Left forelimb (tissue), 1 donor: ENCODE data around the gene EXOC4.

Experiments used
- DNase-seq: peaks from one replicate; pipeline ENCODE4 v3.0.0-alpha.2; 2018; ENCODE audit warnings: low spot score

Gene EXOC4

DNA sequence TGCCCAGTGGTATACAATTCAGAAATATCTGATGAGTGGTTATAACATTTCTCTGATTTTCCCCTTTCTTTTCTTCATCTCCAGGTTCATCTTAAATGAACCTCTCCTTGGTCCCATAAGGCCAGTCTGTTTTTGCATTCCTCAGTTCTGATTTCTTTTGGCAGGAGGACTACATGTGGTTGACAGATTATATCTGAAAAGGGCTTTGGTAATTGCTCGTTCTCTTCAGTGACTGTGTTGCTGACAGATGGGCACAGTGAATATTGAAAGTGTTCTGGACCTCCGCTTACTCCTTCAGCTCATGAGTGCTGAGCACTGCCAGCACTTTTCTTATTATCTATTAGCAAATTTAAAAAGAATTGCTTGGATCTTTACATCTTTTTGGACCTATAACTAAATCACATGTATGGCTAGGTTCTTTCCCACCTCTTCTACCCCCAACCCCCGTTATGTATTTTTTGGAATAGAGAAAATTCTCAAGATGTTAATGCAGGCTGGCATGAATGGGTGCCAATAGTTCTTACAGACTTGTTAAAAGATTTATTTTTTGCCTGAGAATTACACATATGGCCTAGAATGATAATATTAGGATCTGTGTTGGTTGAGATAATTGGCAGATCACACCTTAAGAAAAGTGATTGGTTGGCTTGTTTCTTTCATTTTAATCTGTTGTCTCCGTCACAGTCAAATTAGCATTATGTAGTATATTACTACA is 323.0 kb downstream of the EXOC4 start:
- no peak for DNase-seq

DNA sequence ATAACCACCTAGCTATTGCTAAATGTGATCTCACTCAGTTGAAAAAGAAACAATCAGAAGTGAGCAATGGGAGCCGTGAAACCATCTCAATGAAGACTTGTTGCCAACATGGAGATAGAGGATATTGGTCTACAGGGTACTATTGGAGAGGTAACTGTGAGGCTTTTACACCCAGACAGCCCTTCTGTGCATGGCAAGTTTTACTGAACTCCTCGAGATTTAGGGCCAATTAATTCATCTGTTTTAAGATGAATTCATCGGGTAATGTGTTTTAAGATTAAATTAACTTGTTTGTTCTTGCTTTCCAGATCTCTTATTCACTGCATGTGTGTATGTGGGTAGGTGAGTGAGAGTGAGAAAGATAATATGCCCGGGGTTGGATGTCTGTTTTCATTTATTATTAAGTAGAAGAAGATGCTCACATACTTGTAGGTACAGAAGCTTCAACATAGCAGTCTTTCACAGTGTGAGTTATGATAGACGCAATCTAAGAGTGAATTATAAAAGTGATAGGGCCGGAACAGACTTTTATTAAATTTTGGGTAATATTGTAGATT is 323.8 kb downstream of the EXOC4 start:
- DNase-seq: no peak

DNA sequence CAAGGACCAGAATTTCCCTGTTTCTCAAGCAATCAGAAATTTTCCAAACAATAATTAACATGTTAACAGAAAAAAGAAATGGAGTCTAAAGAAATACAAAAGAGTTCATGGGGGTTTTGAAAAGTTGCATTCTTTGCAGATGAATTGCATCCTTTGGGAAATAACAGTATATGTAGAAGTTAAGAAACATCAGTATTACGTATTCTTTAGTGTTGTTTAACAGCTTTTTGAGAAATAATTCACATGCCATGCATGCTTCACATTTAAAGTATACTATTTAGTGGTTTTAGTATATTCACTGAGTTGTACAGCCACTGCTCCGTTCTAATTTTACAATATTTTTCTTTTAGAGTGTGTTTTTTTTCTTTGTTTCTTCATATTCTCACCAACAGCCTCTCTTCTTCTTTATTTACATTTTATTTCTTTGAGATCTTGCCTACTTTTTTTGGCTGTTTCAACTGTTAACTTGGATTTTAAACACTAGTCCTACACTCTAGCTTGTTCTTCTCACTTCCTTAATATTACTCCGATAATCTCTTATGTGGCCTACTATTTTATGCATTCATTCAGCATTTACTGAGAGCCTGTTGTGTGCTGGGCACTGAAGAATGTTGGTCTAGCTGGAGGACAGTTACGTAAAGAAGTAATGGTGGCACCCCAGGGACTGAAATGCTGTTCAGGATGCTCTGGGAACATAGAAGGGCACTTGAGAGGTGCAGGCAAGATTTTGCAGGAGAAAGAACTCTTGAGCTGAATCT is 330.1 kb downstream of the EXOC4 start:
- DNase-seq: no peak

DNA sequence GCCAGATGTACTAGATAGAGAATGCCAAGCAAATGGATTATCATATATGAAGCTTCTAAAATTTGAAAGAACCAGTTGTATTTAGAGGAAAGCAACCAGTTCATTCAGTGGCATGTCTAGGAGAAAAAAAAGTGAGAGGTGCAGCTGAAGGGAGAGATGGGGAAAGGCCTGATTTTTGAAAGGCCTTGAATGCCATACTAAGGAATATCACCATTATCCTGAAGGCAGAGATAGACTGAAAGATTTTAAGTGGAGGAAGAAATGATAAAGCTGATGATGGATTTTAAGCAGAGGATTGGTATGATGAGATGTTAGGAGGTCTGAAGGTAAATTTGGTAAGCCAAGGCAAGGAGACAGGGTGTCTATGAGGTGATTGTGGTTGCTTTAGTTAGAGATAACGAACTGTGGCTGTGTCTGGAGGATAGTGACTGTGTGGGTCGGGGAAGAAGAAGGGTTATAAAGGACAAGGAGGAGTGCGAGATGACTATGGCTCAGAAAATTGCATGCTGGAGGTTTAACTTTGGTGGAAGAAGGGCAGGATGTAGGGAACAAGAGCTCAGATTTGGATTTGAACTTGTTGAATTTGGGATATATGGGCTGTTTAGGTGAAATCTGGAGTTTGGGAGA is 330.8 kb downstream of the EXOC4 start:
- DNase-seq: no peak

DNA sequence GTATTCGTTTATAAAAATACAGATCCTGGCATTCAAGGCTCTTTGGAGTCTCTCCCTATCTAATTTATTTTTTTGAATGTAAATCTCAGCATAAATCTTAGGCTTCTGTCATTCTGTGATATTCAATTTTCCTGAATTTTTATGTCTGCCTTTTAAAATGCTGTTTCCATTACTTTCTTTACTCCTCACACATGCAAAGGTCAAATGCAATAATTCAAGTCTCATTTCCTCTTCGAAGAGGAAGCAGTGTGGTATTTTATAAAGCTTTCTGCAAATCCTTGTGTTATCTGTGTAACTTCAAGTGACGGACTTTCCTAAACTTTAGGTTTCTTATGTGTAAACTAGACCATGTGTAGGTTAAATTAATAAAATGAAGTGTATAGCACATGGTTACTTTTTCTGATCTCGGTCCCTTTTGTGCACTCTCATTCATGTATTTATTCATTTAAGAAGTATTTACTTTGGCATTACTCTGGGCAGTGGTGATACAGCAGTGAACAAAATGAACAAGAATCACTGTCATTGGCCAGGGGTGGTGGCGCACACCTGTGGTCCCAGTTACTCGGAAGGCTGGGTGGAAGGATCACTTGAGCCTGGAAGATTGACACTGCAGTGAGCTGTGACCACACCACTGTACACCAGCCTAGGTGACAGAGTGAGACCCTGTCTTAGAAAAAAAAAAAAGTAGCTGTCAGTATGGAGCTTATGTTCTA is 332.2 kb downstream of the EXOC4 start:
- DNase-seq: no peak

DNA sequence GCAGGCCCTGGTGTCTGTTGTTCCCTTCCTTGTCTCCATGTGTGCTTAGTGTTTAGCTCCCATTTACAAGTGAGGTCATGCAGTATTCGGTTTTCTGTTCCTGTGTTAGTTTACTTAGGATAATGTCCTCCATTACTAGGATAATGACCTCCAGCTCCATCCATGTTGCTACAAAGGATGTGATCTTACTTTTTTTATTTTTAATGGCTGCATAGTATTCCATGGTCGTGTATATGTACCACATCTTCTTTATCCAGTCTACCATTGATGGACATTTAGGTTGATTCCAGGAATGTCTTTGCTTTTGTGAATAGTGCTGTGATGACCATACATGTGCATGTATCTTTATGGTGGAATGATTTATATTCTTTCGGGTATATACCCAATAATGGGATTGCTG is 333.4 kb downstream of the EXOC4 start:
- DNase-seq: no peak

DNA sequence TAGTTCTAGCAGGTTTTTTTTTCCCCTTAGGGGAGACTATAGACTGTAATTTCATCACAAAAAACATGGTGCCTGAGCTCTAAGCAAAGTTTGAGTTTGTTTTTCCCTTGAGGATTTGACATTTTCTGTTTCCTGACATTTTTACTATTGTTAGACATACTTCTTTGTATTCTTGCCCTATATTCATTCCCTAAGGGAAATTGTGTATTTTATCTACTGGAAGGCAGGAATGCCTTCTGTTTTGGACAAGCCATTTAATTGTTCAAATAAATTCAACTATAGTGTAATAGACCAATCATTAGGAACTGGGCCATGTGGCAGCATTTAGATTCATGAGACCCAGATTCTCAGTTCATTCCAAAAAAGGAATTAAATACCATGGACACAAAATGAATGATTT is 335.0 kb downstream of the EXOC4 start:
- no peak for DNase-seq

DNA sequence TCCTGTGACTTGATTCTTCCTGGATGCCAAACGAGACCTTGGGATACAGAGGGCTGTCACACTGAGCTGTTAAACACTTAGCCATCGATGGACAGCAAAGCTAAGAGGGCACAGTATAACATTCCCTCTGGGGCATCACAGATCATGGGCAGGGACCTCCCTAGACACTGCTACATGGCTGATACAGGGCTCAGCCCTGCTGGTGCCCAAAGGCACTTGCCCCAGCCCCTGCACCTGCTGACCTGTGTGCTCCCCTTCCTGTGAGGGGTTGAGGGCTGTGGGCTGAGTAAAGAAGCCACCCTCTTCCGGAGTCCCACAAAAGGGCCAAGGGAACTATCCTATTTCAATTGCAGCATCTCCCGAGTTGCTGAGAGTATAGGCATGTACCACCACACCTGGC is 337.9 kb downstream of the EXOC4 start:
- DNase-seq: no peak

DNA sequence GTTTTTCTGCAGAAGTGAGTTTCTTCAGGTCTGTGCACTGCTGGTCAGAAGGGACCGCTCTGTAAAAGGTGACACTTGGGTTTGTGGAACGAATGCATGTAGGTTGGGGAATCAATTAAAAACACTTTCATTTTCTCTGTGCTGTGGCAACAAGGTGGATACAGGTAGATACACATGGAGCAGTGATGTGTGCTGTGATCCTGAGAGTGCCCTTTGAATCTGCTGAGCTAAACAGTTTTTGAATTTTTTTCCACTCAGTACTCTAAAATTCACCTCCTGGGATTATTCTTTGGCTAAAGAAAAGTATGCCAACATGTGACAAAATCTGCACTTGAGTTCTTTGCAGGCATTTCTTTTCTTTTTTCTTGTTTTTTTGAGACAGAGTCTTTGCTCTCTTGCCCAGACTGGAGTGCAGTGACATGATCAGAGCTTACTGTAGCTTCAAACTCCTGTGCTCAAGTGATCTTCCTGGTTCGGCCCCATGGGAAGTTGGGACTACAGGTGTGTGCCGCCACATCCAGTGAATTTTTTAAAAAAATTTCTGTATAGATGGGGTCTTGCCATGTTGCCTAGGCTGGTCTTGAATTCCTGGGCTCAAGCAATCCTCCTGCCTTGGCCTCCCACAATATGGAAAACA is 338.9 kb downstream of the EXOC4 start:
- DNase-seq: no peak

DNA sequence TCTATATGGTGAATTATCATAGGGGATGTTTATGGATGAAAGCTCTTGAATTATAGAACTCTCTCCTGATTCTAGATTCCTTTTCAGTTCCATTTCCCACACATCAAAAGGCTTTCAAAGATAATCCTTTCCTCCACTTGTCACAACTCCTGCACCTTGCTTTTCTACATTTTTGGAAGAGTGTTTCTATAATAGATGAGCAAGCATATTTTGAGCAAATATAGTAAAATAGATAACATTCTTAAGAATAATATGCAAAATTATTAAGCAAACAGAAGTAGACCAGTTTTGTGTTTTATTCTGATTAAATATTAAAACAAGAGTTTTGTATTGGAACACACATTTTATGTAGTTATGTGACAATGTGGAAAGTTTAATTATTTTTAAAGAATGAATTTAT is 340.7 kb downstream of the EXOC4 start:
- DNase-seq: no peak

DNA sequence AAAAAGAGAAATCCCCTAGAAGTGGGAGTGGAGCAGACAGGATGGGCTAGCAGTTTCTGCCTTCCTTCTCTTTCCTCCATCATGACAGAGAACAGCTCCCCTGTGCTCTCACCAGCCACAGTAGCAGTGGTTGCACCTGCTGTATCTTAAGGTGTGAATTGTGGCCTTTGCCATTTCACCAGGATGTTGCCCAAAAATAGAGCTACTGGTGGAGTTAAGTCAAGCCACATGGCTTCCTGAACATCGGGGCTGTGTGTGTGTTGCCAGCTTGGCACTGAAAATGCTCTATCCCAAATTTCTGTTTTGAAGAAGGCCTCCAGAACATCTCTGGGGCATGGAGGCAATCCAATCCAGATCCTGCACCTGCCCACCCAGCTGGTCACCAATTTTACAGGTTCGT is 348.7 kb downstream of the EXOC4 start:
- DNase-seq: no peak

DNA sequence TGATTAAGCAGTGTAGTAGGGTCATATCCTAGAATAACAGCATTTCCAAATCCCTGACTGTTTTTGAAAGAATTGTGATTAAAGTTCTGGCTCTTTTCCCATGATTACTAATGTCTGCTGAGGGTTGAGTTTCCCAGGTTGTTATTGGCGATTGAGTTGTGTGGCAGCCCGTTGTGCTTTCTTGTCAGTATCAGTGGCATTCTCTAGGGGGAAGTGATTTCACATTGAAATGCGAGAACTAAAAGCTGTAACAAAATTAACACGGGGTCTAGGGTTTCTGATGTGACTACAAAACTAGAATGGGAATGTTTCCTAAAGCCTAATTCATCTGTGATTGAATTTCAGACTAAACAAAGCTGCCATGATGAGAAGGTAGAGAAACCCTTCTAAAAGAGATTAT is 349.4 kb downstream of the EXOC4 start:
- no peak for DNase-seq

DNA sequence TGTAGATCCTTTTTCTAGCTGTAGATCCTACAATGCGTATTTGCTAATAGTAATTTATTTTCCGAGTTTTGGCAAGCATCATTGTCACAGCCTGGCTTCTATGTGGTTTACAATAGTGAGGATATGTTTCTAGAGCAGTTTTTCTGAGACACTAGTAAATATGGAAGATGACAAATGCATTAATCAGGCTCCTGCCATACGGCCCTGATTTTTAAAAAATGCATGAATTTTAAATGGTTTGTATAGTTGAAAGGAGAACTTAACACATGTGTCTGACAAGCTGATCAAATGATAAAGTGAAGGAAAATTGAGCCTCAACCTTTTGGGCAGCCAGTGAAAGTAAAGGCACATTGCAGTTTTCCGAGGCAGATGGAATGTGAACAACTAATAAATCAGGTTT is 354.1 kb downstream of the EXOC4 start:
- no peak for DNase-seq

DNA sequence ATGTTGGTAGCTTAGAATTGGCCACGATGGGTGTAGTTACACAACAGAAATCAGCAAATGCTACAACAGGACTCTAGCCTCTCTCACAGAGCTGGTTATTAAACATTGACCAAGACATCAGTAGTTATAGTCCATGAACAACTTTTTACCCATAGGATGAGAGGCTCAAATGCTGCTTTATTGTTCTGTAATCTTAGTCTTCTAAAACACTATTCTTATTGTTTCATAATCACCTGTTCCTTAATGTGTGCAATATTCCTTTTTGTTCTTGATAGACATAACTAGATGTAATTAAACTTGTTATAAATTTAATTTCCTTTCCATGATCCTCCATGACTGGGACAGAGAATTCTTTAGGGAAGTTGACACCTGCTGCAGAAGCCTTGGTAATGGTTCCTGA is 356.9 kb downstream of the EXOC4 start:
- DNase-seq: no peak

DNA sequence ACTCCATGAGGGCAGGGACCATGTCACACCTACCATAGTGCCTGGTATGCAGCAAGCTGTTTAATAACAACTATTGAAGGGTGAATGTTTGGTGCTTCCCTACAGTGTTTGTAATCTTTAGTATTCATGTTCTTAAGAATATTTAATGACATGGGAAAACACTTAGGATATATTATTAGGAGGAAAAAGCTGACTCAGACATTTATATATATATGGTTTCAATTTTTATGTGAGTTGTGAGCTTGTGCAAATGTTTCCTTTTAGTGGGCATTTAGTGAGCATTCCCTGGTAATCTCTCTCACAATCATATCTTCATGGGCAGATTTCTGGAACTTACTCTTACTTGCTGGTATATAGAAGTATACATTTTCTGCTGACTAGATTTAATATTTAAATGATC is 359.1 kb downstream of the EXOC4 start:
- no peak for DNase-seq

DNA sequence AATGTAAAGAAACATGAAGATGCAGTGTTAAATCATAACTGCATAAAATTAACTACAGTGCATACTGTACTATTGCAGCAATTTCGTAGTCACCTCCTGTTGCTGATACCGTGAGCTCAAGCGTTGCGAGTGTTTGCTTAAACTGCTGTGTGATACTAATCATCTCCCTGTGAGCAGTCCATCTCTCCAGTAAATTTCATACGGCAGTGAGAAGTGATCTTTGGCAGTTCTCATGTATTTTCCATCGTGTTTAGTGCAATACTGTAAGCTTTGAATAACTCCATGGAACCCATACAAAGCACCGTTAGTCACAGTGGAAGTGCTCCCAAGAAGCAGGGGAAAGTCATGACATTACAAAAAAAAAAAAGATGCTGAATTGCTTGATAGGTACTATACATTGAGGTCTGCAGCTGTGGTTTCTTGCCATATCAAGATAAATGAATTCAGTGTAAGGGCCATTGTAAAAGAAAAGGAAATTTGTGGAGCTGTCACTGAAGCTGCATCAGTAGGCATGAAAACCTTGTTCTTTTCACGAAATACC is 360.4 kb downstream of the EXOC4 start:
- DNase-seq: no peak

DNA sequence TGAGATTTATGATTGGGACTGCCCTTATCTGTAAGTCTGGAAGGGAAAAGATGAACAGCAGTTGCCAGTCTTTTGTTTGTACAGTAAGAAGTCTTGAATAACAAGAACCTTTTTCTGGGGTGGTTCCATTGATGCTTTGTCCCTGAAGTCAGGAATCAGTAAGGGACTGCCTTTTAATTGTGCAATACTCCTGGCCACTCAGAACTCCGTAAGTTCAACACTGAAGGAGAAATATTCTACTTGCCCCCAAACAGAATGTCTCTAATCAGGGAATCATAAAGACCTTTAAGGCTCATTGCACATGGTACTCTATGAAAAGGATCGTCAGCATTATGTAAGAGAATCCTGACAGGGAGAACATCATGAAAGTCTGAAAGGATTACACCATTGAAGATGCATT is 361.4 kb downstream of the EXOC4 start:
- DNase-seq: no peak

DNA sequence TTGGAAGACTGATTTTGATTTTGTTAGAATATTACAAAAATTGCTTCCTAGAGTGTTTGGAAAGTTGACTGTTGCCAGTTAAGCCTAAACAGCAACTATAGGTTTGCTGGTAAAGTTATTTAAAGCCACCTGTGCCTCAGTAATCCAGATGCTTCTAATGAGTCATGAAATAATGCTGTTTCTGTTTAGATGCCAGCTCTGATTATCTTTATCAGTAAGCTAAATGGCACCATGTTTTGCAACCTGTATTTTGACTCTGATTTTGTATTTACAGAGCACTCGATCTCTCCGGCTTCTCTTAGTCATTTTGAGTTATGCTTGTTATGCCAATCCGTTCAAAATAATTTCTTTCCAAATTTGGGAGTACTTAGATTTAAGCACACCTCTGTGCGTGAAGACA is 366.1 kb downstream of the EXOC4 start:
- DNase-seq: no peak

DNA sequence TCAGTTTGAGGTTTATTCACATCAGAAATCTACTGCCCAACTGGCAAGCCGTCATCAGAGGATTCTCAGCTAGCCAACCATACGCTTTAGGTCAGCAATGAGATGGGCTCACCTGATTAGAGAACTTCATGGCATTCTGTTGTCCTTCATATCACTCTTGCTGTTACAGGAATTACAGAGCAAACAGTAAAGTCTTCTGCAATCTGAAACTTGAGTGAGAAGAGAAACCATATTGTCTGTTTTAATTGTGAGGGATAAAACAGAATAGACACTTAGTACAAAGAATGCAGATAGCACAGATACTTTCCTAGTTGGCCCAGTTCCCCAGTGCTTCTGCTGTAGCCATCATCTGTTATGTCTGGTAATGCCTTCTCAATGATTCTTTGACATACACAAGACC is 366.6 kb downstream of the EXOC4 start:
- no peak for DNase-seq

DNA sequence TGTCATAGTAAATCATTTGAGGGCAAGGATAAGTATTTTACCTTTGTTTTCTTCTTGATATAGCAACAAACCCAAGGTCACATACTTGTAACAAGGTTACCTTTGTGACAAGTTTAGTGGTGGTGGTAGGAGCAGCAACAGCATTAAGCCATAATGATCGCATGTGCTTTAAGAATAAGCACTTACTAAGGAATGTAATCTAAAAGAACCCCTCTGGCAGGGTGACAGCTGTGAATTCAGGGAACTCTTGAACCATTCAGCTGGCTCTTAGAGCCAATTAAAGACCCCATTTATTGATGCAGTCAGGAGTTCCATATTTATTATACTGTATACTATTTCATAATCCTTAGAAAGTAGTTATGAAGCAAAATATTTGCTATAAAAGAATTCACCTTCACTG is 370.8 kb downstream of the EXOC4 start:
- no peak for DNase-seq

DNA sequence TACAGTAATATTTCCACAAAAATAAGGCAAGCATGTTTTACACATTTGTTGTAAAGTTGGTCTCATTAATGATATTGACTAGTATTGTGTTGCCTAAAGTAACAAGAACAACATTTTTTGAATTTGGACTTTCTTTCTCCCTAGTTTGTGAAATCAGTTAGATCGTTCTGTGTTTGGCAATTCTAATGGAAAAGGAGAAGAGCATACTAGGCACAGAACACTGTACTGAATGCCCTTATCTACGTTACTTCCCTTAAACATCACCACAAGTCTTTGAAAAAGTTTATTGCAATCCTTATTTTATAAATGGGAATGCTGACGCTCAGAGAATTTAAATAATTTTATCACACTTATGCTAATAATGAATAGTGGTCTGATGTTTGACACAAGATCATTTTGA is 372.2 kb downstream of the EXOC4 start:
- DNase-seq: no peak

DNA sequence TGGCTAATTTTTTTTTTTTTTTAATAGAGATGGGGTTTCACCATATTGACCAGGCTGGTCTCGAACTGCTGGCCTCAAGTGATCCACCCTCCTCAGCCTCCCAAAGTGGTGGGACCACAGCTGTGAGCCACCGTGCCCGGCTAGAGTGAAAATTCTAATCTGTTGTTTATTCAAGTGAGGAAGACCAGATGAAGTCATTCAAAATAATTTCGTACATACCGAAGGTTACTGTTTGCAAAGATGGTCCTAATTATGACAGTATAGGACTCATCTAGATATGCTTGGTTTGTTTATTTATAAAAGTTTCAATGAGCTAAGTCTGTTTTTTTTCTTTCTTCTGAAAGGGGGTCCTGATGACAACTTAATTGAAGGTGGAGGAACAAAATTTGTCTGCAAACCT is 376.8 kb downstream of the EXOC4 start:
- DNase-seq: no peak
